ELR (cell line): ENCODE data around the gene OR52E4.

Experiments used
- DNase-seq: peaks from one replicate; pipeline ENCODE4 v3.0.0-alpha.2; 2015; ENCODE audit warnings: low read depth

OR52E4 gene

DNA sequence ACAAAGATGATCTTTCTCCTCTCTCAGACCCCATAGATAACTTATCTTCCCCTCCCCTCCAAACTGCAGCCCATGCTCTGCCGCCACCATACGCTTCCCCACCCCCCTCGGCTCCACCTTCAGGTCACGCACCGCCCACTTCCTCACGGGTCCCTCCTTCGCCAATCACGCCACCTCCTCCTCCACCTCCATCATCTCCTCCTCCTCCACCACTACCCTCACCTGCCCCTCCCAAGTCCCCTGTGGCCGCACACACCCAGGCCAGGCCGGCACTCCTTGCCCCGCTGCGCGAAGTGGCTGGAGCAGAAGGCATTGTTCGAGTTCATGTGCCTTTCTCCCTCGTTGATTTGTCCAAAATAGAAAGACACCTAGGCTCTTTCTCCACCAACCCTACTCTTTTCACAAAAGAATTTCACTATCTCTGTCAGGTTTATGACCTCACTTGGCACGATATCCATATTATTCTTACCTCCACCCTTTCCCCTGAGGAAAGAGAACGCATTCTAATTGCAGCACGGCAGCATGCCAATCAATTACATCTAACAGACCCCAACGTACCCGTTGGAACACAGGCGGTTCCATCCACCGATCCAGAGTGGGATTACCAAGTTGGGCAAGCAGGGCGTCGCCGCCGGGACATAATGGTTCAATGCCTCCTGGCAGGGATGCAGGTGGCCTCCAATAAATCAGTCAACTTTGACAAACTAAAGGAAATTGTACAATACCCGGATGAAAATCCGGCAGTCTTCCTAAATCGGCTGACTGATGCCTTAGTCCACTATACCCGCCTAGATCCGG, 49.3 kb downstream of the OR52E4 start:
- DNase-seq, result no peak

DNA sequence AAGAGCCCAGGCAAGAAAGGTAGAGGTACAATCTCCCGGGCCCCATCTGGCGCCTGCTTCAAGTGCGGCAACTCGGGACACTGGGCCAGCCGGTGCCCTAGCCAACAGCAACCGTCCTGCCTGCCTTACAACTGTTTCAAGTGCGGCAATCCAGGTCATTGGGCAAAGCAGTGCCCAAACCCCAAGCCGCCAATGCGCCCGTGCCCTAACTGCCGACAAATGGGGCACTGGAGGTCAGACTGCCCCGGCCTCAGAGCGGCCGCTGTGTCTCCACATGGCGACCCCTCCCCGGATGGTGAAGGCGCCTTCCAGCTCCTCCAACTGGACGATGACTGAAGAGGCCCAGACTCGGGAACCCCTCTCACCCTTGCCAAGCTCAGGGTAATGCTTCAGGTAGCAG, 50.2 kb downstream of the OR52E4 start:
- no peak for DNase-seq

DNA sequence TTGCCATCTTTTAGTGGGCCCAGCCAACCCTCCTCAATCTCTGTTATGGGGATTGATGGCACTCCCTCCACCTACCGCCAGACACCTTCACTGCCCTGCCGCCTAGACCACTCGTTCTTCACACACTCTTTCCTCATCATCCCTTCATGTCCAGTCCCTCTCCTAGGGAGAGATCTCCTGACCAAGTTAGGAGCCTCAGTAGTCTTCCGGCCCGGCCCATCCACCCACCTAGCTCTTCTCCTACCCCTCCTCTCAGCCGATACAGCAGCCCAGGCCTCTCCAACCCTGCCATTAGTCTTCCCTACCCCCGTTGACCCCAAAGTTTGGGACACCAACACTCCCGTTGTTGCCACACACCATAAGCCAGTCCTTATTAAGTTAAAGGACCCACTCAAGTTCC, 50.6 kb downstream of the OR52E4 start:
- DNase-seq, result no peak

DNA sequence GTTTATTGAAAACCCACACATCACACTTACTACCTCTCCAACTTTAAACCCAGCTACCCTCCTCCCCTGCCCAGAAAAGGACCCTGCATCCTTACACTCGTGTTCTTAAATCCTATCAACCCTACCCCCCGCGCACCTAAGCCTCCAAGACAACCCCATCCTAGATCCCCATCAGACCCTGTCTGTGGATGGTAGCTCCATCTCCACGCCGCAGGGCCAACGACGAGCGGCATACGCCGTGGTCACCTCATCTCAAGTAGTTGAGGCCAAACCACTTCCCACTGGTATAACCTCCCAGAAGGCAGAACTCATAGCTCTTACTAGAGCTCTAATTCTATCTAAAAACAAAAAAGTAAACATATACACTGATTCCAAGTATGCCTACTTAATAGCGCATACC, 52.2 kb downstream of the OR52E4 start:
- DNase-seq, result no peak

DNA sequence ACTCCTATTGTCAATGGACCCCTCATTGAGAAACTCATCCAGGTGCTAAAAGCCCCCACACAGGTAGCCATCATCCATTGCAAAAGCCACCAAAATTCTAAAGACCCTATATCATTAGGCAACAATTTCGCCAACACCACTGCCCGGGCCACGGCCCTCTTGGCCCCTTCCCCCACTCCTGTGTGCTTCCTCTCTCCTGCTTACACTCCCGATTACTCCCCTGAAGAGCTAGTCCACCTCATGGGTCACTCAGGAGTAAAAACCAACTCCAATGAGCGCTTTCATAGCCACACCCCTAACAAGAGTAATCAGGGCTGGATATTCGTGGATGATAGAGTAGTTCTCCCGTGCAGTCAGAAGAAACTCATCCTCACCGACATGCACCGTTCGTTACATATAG, 52.7 kb downstream of the OR52E4 start:
- DNase-seq, result no peak
